ENCODE results near the gene SDK1. TPM values are rescaled to one million over a fixed set of nuclear protein-coding genes. Genes with fewer than 3 reads are reported as not detected.

Gene SDK1
- total RNA-seq, 1 donor from 2014 or later = 0.26 TPM

- FAIRE-seq (no peak), DNase-seq (ENCODE audit: low read depth) (no peak)
- no peaks in the 10 kb centered on the region for H3K36me3 ChIP-seq (ENCODE audit: control insufficient read depth, insufficient read depth, low read length)
- TF ChIP-seq, protein P1, sequence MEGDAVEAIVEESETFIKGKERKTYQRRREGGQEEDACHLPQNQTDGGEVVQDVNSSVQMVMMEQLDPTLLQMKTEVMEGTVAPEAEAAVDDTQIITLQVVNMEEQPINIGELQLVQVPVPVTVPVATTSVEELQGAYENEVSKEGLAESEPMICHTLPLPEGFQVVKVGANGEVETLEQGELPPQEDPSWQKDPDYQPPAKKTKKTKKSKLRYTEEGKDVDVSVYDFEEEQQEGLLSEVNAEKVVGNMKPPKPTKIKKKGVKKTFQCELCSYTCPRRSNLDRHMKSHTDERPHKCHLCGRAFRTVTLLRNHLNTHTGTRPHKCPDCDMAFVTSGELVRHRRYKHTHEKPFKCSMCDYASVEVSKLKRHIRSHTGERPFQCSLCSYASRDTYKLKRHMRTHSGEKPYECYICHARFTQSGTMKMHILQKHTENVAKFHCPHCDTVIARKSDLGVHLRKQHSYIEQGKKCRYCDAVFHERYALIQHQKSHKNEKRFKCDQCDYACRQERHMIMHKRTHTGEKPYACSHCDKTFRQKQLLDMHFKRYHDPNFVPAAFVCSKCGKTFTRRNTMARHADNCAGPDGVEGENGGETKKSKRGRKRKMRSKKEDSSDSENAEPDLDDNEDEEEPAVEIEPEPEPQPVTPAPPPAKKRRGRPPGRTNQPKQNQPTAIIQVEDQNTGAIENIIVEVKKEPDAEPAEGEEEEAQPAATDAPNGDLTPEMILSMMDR (IDR thresholded peaks at IDR 0.05; ENCODE audit: insufficient read depth, low read length, severe bottlenecking) = no peak
- H3K4me3 ChIP-seq (ENCODE audit: low read depth, low read length) = no peak overlapping the region
- H3K27me3 ChIP-seq (ENCODE audit: control insufficient read depth, insufficient read depth, low read length) = peaks cover 2% of the 10 kb centered on the region
These were observed 664.0 kb downstream of the SDK1 start for GRCh38 chr7:3964980-3965606.

DNA sequence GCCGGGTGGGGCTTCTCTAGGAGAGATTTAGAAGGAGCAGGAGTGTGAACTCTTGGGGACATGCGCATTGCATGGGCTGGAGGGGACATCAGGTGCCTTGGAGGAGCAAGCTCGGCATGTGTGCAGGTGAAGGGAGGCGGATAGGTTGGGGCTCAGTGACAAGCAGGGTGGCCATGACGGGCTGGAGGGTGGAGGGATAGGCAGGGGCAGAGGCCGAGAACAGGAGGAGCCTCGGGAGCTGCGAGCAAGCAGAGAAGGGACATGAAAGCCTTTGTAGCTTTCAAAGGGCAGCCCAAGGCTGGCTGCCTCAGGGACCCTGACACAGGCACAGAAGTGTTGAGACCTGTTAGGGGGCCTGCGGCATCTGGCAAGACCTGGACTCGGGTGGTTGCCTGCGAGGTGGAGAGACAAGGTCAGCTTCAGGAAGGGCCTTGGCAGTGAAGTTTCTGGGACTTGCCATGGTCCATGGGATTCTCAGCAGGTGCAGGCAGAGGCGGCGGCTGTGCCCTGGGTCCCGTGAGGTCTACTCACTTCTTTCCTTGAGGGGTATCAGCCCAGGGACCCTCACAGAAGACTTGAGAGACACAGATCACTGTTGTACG, 664.8 kb downstream of the SDK1 start:
- H3K36me3 ChIP-seq (ENCODE audit: control insufficient read depth, insufficient read depth, low read length) = no peaks in the 10 kb centered on the region
- DNase-seq (ENCODE audit: low read depth) (no peak), FAIRE-seq (no peak)
- H3K4me3 ChIP-seq (ENCODE audit: low read depth, low read length) = no peak overlapping the region
- H3K27me3 ChIP-seq (ENCODE audit: control insufficient read depth, insufficient read depth, low read length) = no peaks in the 10 kb centered on the region
- TF ChIP-seq, protein P1 (IDR thresholded peaks at IDR 0.05; ENCODE audit: insufficient read depth, low read length, severe bottlenecking) = no peak

GRCh38 chr7:3968234-3968633, 667.2 kb downstream of the SDK1 start:
- DNase-seq (ENCODE audit: low read depth) (peak; percentile 13), FAIRE-seq (no peak)
- Histone ChIP-seq H3K27me3 (ENCODE audit: control insufficient read depth, insufficient read depth, low read length) (no peaks in the 10 kb centered on the region), H3K36me3 (ENCODE audit: control insufficient read depth, insufficient read depth, low read length) (no peaks in the 10 kb centered on the region), H3K4me3 (ENCODE audit: low read depth, low read length) (no peak overlapping the region)
- TF ChIP-seq, protein P1 (IDR thresholded peaks at IDR 0.05; ENCODE audit: insufficient read depth, low read length, severe bottlenecking) = no peak

- FAIRE-seq (no peak), DNase-seq (ENCODE audit: low read depth) (no peak)
- TF ChIP-seq, protein P1 (IDR thresholded peaks at IDR 0.05; ENCODE audit: insufficient read depth, low read length, severe bottlenecking) = no peak
- Histone ChIP-seq H3K27me3 (ENCODE audit: control insufficient read depth, insufficient read depth, low read length) (no peaks in the 10 kb centered on the region), H3K4me3 (ENCODE audit: low read depth, low read length) (no peak overlapping the region), H3K36me3 (ENCODE audit: control insufficient read depth, insufficient read depth, low read length) (no peaks in the 10 kb centered on the region)
These were observed 668.2 kb downstream of the SDK1 start for GRCh38 chr7:3969286-3969685.

GRCh38 chr7:3971323-3971722, 670.3 kb downstream of the SDK1 start:
- H3K4me3 ChIP-seq (ENCODE audit: low read depth, low read length) = no peak overlapping the region
- DNase-seq (ENCODE audit: low read depth) (no peak), FAIRE-seq (no peak)
- no peaks in the 10 kb centered on the region for H3K36me3 ChIP-seq (ENCODE audit: control insufficient read depth, insufficient read depth, low read length)
- H3K27me3 ChIP-seq (ENCODE audit: control insufficient read depth, insufficient read depth, low read length) = no peaks in the 10 kb centered on the region
- TF ChIP-seq, protein P1 (IDR thresholded peaks at IDR 0.05; ENCODE audit: insufficient read depth, low read length, severe bottlenecking) = no peak

GRCh38 chr7:3973264-3973663, 672.2 kb downstream of the SDK1 start:
- Histone ChIP-seq H3K4me3 (ENCODE audit: low read depth, low read length) (no peak overlapping the region), H3K36me3 (ENCODE audit: control insufficient read depth, insufficient read depth, low read length) (no peaks in the 10 kb centered on the region), H3K27me3 (ENCODE audit: control insufficient read depth, insufficient read depth, low read length) (no peaks in the 10 kb centered on the region)
- TF ChIP-seq, protein P1 (IDR thresholded peaks at IDR 0.05; ENCODE audit: insufficient read depth, low read length, severe bottlenecking) = no peak
- FAIRE-seq = no peak
- DNase-seq (ENCODE audit: low read depth) = no peak
